ENCODE results near the gene GRPEL2.

GRPEL2 gene

DNA sequence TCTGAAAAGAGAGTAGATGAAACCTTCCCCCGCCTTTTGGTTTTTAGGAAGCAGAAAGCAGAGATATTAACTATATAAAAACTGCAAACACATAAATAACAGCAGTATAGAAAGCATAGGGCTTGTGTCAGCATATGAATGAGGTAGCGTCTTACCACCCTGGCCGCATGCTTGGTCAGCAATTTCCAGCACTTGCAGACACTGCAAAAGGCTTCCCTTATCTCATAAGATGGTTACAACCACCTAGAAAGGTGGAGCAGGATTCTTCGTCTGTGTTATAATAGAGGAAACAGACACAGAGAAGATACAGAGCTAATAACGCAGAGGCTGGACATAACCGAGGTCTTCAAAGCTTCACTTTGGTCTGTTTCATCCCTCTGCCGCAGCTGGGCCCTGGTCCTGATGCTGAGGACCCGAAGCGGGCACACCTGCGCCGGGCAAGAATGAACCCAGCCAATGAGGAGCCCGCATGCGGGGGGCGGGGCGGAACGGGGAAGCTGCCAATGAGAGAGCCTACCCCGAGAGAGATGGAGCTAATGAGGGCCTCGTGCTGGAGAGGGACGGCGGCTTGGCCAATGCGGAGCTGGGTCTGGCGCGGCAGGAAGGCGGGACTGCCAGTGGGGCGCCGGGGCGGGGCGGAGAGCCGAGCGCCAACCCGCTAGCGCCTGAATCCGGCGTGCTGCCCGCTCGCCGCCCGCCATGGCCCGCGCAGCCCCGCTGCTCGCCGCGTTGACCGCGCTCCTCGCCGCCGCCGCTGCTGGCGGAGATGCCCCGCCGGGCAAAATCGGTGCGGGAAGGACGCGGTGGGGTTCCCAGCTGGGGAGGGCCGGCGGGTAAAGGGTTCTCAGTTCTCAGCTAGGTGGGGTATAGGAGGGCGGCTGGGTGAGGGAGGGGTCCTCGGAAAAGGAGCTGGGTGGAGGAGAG lies 12.3 kb downstream of the GRPEL2 start, which contains the start of gene PCYOX1L:
Gene PCYOX1L, plus strand, starts transcription at position 677 of the 924 bp plus-strand sequence. Its CDS starts 23 bp downstream, at position 700.
- Histone ChIP-seq H2AFZ (ENCODE audit: low read depth, low read length) (peak within 1 kb of the TSS; percentile 75; the same call in 1 of the 2 replicates), H3K27ac (ENCODE audit: low read length) (peak within 1 kb of the TSS; percentile 25; the same call in 1 of the 2 replicates), H3K79me2 (ENCODE audit: low read length) (peaks cover 13% of the 10 kb centered on the region), H3K27me3 (ENCODE audit: low read depth, low read length) (no peaks in the 10 kb centered on the region), H3K9ac (ENCODE audit: low read length) (peak within 1 kb of the TSS; percentile 84), H3K4me2 (ENCODE audit: low read length) (peak within 1 kb of the TSS; percentile 80), H3K4me3 (ENCODE audit: low read length) (peak within 1 kb of the TSS; percentile 93), H3K36me3 (replicated peaks; ENCODE audit: low read depth, low read length) (peaks cover 12% of the 10 kb centered on the region), H4K20me1 (ENCODE audit: insufficient read depth, low read length) (no peaks in the 10 kb centered on the region), H3K4me1 (ENCODE audit: low read length) (peaks cover 11% of the 10 kb centered on the region; the same call in 1 of the 2 replicates), H3K9me3 (ENCODE audit: insufficient read depth, low read length) (no peaks in the 10 kb centered on the region)
- TF ChIP-seq EZH2phosphoT487 (IDR thresholded peaks at IDR 0.05; ENCODE audit: low read depth): no peak
- TF ChIP-seq, protein P1, sequence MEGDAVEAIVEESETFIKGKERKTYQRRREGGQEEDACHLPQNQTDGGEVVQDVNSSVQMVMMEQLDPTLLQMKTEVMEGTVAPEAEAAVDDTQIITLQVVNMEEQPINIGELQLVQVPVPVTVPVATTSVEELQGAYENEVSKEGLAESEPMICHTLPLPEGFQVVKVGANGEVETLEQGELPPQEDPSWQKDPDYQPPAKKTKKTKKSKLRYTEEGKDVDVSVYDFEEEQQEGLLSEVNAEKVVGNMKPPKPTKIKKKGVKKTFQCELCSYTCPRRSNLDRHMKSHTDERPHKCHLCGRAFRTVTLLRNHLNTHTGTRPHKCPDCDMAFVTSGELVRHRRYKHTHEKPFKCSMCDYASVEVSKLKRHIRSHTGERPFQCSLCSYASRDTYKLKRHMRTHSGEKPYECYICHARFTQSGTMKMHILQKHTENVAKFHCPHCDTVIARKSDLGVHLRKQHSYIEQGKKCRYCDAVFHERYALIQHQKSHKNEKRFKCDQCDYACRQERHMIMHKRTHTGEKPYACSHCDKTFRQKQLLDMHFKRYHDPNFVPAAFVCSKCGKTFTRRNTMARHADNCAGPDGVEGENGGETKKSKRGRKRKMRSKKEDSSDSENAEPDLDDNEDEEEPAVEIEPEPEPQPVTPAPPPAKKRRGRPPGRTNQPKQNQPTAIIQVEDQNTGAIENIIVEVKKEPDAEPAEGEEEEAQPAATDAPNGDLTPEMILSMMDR (IDR thresholded peaks at IDR 0.05; ENCODE audit: low read depth, low read length): no peak

DNA sequence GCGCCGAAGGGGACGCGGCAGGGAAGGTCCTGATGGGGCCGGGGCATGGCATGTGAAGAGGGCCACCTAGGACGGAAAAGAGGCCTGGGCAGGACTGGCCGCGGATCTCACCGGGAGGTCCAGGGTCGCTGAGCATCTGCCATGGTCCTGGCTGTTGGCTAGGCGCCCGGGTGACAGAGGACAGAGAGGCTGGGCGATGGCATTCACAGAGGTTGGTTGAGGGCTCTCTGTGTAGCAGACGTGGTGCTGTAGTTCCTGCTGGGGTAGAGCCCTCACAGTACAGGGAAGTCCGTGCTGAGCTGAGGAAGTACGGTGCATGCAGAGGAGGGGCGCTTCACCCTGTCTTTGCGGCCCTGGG lies 13.0 kb downstream of the GRPEL2 start:
- Histone ChIP-seq H3K9me3 (ENCODE audit: insufficient read depth, low read length) (no peaks in the 10 kb centered on the region), H3K36me3 (replicated peaks; ENCODE audit: low read depth, low read length) (peaks cover 6% of the 10 kb centered on the region), H3K4me2 (ENCODE audit: low read length) (peak overlapping the region; percentile 80), H3K4me1 (ENCODE audit: low read length) (peaks cover 11% of the 10 kb centered on the region; the same call in 1 of the 2 replicates), H3K27ac (ENCODE audit: low read length) (peak overlapping the region; percentile 25; the same call in 1 of the 2 replicates), H4K20me1 (ENCODE audit: insufficient read depth, low read length) (no peaks in the 10 kb centered on the region), H3K27me3 (ENCODE audit: low read depth, low read length) (no peaks in the 10 kb centered on the region), H2AFZ (ENCODE audit: low read depth, low read length) (peak overlapping the region; percentile 75; the same call in 1 of the 2 replicates), H3K79me2 (ENCODE audit: low read length) (peaks cover 13% of the 10 kb centered on the region), H3K9ac (ENCODE audit: low read length) (peak overlapping the region; percentile 84), H3K4me3 (ENCODE audit: low read length) (peak overlapping the region; percentile 93)
- TF ChIP-seq, protein P1 (IDR thresholded peaks at IDR 0.05; ENCODE audit: low read depth, low read length): no peak
- TF ChIP-seq EZH2phosphoT487 (IDR thresholded peaks at IDR 0.05; ENCODE audit: low read depth): no peak

DNA sequence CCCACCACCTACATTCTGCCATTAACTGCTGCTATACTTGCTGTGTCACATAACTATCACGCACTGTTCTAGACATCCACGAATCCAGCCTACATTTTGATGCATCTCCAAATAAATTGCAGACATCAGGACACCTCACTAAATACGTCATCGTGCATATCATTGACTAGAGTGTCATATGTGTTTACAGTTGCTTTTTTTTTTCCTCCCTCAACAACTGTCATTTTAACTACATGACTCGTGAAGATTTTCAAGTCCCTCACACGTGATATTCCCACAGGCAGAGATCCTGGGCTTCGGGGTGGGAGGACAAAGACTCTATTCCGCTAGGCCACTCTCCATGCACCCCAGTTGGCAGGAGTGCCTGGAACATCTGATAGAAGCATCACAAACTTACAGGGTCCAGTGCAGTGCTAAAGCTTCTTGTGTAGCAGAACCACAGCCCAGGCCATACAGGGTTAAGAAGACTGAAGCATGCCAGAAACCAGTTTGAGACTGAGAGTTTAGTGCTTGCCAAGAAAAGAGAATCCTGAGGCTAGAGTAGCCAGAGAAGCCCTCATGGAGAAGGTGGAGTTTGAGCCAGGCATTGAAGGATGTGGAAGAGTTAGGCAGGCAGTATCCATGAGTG lies 13.7 kb downstream of the GRPEL2 start:
- H3K27me3 ChIP-seq (ENCODE audit: low read depth, low read length): no peaks in the 10 kb centered on the region
- no peaks in the 10 kb centered on the region for H4K20me1 ChIP-seq (ENCODE audit: insufficient read depth, low read length)
- peaks cover 4% of the 10 kb centered on the region for H3K36me3 ChIP-seq (replicated peaks; ENCODE audit: low read depth, low read length)
- peaks cover 11% of the 10 kb centered on the region; the same call in 1 of the 2 replicates for H3K4me1 ChIP-seq (ENCODE audit: low read length)
- H3K9me3 ChIP-seq (ENCODE audit: insufficient read depth, low read length): no peaks in the 10 kb centered on the region
- H2AFZ ChIP-seq (ENCODE audit: low read depth, low read length): no peak overlapping the region
- H3K4me2 ChIP-seq (ENCODE audit: low read length): peak overlapping the region; percentile 80
- no peak overlapping the region for H3K27ac ChIP-seq (ENCODE audit: low read length)
- H3K79me2 ChIP-seq (ENCODE audit: low read length): peaks cover 13% of the 10 kb centered on the region
- H3K9ac ChIP-seq (ENCODE audit: low read length): peak overlapping the region; percentile 84
- TF ChIP-seq, protein P1 (IDR thresholded peaks at IDR 0.05; ENCODE audit: low read depth, low read length): no peak
- no peak for TF ChIP-seq EZH2phosphoT487 (IDR thresholded peaks at IDR 0.05; ENCODE audit: low read depth)
- peak overlapping the region; percentile 93 for H3K4me3 ChIP-seq (ENCODE audit: low read length)

DNA sequence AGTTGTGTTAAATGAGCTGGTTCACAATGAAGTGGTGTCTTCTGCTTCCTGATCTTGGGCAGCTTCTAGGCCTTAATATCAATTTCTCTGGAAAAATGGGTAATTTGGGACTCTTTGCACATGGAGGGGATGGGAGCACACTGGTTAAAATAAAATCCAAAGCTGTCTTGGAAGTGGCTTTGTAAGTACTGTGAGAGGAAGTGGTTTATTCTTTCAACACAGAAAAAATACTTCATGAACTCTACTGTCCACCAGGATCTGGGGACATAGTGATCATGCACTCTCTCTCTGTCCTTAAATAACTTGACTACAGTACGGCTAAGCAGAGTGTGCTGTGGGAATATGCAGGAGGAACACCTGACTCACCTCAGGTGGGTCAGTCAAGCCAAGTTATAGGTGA lies 15.0 kb downstream of the GRPEL2 start:
- H2AFZ ChIP-seq (ENCODE audit: low read depth, low read length): no peak overlapping the region
- H3K36me3 ChIP-seq (replicated peaks; ENCODE audit: low read depth, low read length): peaks cover 2% of the 10 kb centered on the region
- no peak overlapping the region for H3K27ac ChIP-seq (ENCODE audit: low read length)
- H3K79me2 ChIP-seq (ENCODE audit: low read length): peaks cover 13% of the 10 kb centered on the region
- H3K4me3 ChIP-seq (ENCODE audit: low read length): no peak overlapping the region
- no peaks in the 10 kb centered on the region for H4K20me1 ChIP-seq (ENCODE audit: insufficient read depth, low read length)
- peaks cover 11% of the 10 kb centered on the region; the same call in 1 of the 2 replicates for H3K4me1 ChIP-seq (ENCODE audit: low read length)
- no peaks in the 10 kb centered on the region for H3K9me3 ChIP-seq (ENCODE audit: insufficient read depth, low read length)
- no peak overlapping the region for H3K9ac ChIP-seq (ENCODE audit: low read length)
- no peaks in the 10 kb centered on the region for H3K27me3 ChIP-seq (ENCODE audit: low read depth, low read length)
- TF ChIP-seq, protein P1 (IDR thresholded peaks at IDR 0.05; ENCODE audit: low read depth, low read length): no peak
- TF ChIP-seq EZH2phosphoT487 (IDR thresholded peaks at IDR 0.05; ENCODE audit: low read depth): no peak
- no peak overlapping the region for H3K4me2 ChIP-seq (ENCODE audit: low read length)

Measured in OCI-LY3 (cell line).